Measurements from ENCODE around the gene TTLL9.
A peak's percentile ranks its signal among the peaks of the same experiment; 100 is the strongest.

The TTLL9 gene

GRCh38 chr20:31859266-31859997, 11.0 kb upstream of the TTLL9 start:
- no peak for TF ChIP-seq CTCF (IDR thresholded peaks at IDR 0.05; ENCODE audit: low read depth, low read length)
- no peak for DNase-seq
- Histone ChIP-seq H3K27me3 (ENCODE audit: insufficient read depth, low read depth, severe bottlenecking) (no peaks in the 10 kb centered on the region), H3K4me3 (ENCODE audit: low read depth, low read length) (no peak overlapping the region), H3K27ac (no peak overlapping the region), H3K9me3 (ENCODE audit: severe bottlenecking) (no peaks in the 10 kb centered on the region), H3K36me3 (0 out of 2 replicates have a peak, but pooled peaks cover 2% of the 10 kb centered on the region)

- Histone ChIP-seq H3K27ac (no peak overlapping the region; the same call in 1 of the 2 replicates), H3K9me3 (ENCODE audit: severe bottlenecking) (no peaks in the 10 kb centered on the region), H3K4me3 (ENCODE audit: low read depth, low read length) (no peak overlapping the region), H3K27me3 (ENCODE audit: insufficient read depth, low read depth, severe bottlenecking) (no peaks in the 10 kb centered on the region), H3K36me3 (0 out of 2 replicates have a peak, but pooled peaks cover 2% of the 10 kb centered on the region)
- TF ChIP-seq CTCF (IDR thresholded peaks at IDR 0.05; ENCODE audit: low read depth, low read length) = no peak
- no peak for DNase-seq
Measured at GRCh38 chr20:31859998-31860380, 10.4 kb upstream of the TTLL9 start.

- Histone ChIP-seq H3K36me3 (0 out of 2 replicates have a peak, but pooled peaks cover 2% of the 10 kb centered on the region), H3K4me3 (ENCODE audit: low read depth, low read length) (peak overlapping the region; percentile 75), H3K27ac (peak overlapping the region; percentile 99), H3K27me3 (ENCODE audit: insufficient read depth, low read depth, severe bottlenecking) (no peaks in the 10 kb centered on the region), H3K9me3 (ENCODE audit: severe bottlenecking) (no peaks in the 10 kb centered on the region)
- peak; percentile 10; the same call in 1 of the 2 replicates for TF ChIP-seq CTCF (IDR thresholded peaks at IDR 0.05; ENCODE audit: low read depth, low read length)
- DNase-seq = peak; percentile 59
Measured at GRCh38 chr20:31860390-31861134, 9.9 kb upstream of the TTLL9 start.

GRCh38 chr20:31861135-31861384, 9.4 kb upstream of the TTLL9 start:
- no peaks in the 10 kb centered on the region for H3K9me3 ChIP-seq (ENCODE audit: severe bottlenecking)
- H3K36me3 ChIP-seq = 0 out of 2 replicates have a peak, but pooled peaks cover 2% of the 10 kb centered on the region
- H3K4me3 ChIP-seq (ENCODE audit: low read depth, low read length) = peak overlapping the region; percentile 75
- peak; percentile 95 for DNase-seq
- no peaks in the 10 kb centered on the region for H3K27me3 ChIP-seq (ENCODE audit: insufficient read depth, low read depth, severe bottlenecking)
- no peak for TF ChIP-seq CTCF (IDR thresholded peaks at IDR 0.05; ENCODE audit: low read depth, low read length)
- peak overlapping the region; percentile 99 for H3K27ac ChIP-seq

GRCh38 chr20:31861385-31862156, 8.9 kb upstream of the TTLL9 start:
- H3K27me3 ChIP-seq (ENCODE audit: insufficient read depth, low read depth, severe bottlenecking) = no peaks in the 10 kb centered on the region

More at GRCh38 chr20:31861385-31862156, 8.9 kb upstream of the TTLL9 start:
- H3K27ac ChIP-seq = peak overlapping the region; percentile 99
- peak; percentile 85 for DNase-seq
- no peaks in the 10 kb centered on the region for H3K9me3 ChIP-seq (ENCODE audit: severe bottlenecking)
- no peak for TF ChIP-seq CTCF (IDR thresholded peaks at IDR 0.05; ENCODE audit: low read depth, low read length)
- peak overlapping the region; percentile 75 for H3K4me3 ChIP-seq (ENCODE audit: low read depth, low read length)
- peaks cover 5% of the 10 kb centered on the region; the same call in 1 of the 2 replicates for H3K36me3 ChIP-seq

All from WERI-Rb-1 (cell line).